ENCODE results near the gene USB1. TPM values are rescaled to one million over a fixed set of nuclear protein-coding genes. Genes with fewer than 3 reads are reported as not detected.

The USB1 gene
- total and polyA plus RNA-seq, 4 donors, result 8.9 to 40.7 (median 28.3) TPM

- H3K9ac ChIP-seq (ENCODE audit: low read depth in 1 of 2, low read length in 2 of 2), result no peak overlapping the region
- 76% methylated on average over 3 of the region's 3 CpGs for WGBS
- H3K27me3 ChIP-seq (ENCODE audit: control insufficient read depth in 4 of 4, insufficient read depth in 4 of 4, low read length in 3 of 4), result no peaks in the 10 kb centered on the region
- no peaks in the 10 kb centered on the region for H3K36me3 ChIP-seq (ENCODE audit: control insufficient read depth in 4 of 4, insufficient read depth in 3 of 4, low read depth in 1 of 4, low read length in 3 of 4)
- no peaks in the 10 kb centered on the region for H3K4me1 ChIP-seq (ENCODE audit: control insufficient read depth in 4 of 4, insufficient read depth in 4 of 4, low read length in 3 of 4)
- H3K4me3 ChIP-seq (ENCODE audit: low read depth in 1 of 3, low read length in 3 of 3), result no peak overlapping the region
- TF ChIP-seq EGR1 (IDR thresholded peaks at IDR 0.05; ENCODE audit: low read depth in 2 of 2), result no peak
- TF ChIP-seq HNF4G (IDR thresholded peaks at IDR 0.05), result no peak
- no peaks in the 10 kb centered on the region for H3K9me3 ChIP-seq (ENCODE audit: control insufficient read depth in 4 of 4, low read length in 3 of 4)
- no peak overlapping the region for H3K27ac ChIP-seq (ENCODE audit: low read depth in 1 of 2, low read length in 2 of 2)
- no peak for DNase-seq (ENCODE audit: low spot score)
Measured at GRCh38 chr16:58057784-58058183, 56.6 kb downstream of the USB1 start.

DNA sequence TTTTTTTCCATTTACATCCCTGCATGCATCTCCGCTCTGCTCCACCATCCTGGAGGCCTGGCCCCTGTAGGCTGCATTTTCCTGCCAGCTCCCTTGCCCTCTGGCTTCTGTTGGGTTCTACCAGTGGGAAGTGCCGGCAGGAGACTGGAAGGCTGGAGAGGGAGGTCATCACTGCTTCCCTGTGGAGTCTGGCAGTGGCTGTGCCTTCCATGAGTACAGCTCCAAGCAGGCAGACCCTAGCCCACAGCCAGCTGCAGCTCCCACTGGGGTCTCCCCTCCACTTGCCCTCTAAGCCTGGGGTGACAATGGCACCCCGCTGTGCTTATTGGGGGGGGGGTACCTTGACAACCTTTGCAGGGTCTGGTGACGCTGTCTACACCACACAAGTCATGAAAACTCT is 61.6 kb downstream of the USB1 start:
- no peaks in the 10 kb centered on the region for H3K4me1 ChIP-seq (ENCODE audit: control insufficient read depth in 4 of 4, insufficient read depth in 4 of 4, low read length in 3 of 4)
- H3K9me3 ChIP-seq (ENCODE audit: control insufficient read depth in 4 of 4, low read length in 3 of 4), result no peaks in the 10 kb centered on the region
- H3K4me3 ChIP-seq (ENCODE audit: low read depth in 1 of 3, low read length in 3 of 3), result no peak overlapping the region
- 86% methylated on average over 4 of the region's 4 CpGs for WGBS
- no peak overlapping the region for H3K9ac ChIP-seq (ENCODE audit: low read depth in 1 of 2, low read length in 2 of 2)
- no peaks in the 10 kb centered on the region for H3K36me3 ChIP-seq (ENCODE audit: control insufficient read depth in 4 of 4, insufficient read depth in 3 of 4, low read depth in 1 of 4, low read length in 3 of 4)
- H3K27ac ChIP-seq (ENCODE audit: low read depth in 1 of 2, low read length in 2 of 2), result no peak overlapping the region
- no peak for DNase-seq (ENCODE audit: low spot score)
- H3K27me3 ChIP-seq (ENCODE audit: control insufficient read depth in 4 of 4, insufficient read depth in 4 of 4, low read length in 3 of 4), result no peaks in the 10 kb centered on the region
- TF ChIP-seq, protein P1, sequence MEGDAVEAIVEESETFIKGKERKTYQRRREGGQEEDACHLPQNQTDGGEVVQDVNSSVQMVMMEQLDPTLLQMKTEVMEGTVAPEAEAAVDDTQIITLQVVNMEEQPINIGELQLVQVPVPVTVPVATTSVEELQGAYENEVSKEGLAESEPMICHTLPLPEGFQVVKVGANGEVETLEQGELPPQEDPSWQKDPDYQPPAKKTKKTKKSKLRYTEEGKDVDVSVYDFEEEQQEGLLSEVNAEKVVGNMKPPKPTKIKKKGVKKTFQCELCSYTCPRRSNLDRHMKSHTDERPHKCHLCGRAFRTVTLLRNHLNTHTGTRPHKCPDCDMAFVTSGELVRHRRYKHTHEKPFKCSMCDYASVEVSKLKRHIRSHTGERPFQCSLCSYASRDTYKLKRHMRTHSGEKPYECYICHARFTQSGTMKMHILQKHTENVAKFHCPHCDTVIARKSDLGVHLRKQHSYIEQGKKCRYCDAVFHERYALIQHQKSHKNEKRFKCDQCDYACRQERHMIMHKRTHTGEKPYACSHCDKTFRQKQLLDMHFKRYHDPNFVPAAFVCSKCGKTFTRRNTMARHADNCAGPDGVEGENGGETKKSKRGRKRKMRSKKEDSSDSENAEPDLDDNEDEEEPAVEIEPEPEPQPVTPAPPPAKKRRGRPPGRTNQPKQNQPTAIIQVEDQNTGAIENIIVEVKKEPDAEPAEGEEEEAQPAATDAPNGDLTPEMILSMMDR (IDR thresholded peaks at IDR 0.05; ENCODE audit: low read depth, low read length, missing input control), result no peak
- no peak for TF ChIP-seq TAF1 (conservative IDR thresholded peaks at IDR 0.05)
- TF ChIP-seq FOXA1 (IDR thresholded peaks at IDR 0.05), result no peak
- TF ChIP-seq, protein P2, sequence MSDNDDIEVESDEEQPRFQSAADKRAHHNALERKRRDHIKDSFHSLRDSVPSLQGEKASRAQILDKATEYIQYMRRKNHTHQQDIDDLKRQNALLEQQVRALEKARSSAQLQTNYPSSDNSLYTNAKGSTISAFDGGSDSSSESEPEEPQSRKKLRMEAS (IDR thresholded peaks at IDR 0.05), result no peak
- no peak for TF ChIP-seq HNF4A (conservative IDR thresholded peaks at IDR 0.05)
- TF ChIP-seq SP1 (IDR thresholded peaks at IDR 0.05), result no peak
- no peak for TF ChIP-seq JUND (IDR thresholded peaks at IDR 0.05)

- no peak overlapping the region for H3K27ac ChIP-seq (ENCODE audit: low read depth in 1 of 2, low read length in 2 of 2)
Measured at GRCh38 chr16:58063377-58064076, 62.3 kb downstream of the USB1 start.

More at GRCh38 chr16:58063377-58064076, 62.3 kb downstream of the USB1 start:
- Histone ChIP-seq H3K36me3 (ENCODE audit: control insufficient read depth in 4 of 4, insufficient read depth in 3 of 4, low read depth in 1 of 4, low read length in 3 of 4) (no peaks in the 10 kb centered on the region), H3K27me3 (ENCODE audit: control insufficient read depth in 4 of 4, insufficient read depth in 4 of 4, low read length in 3 of 4) (no peaks in the 10 kb centered on the region), H3K4me3 (ENCODE audit: low read depth in 1 of 3, low read length in 3 of 3) (no peak overlapping the region), H3K4me1 (ENCODE audit: control insufficient read depth in 4 of 4, insufficient read depth in 4 of 4, low read length in 3 of 4) (no peaks in the 10 kb centered on the region), H3K9ac (ENCODE audit: low read depth in 1 of 2, low read length in 2 of 2) (no peak overlapping the region), H3K9me3 (ENCODE audit: control insufficient read depth in 4 of 4, low read length in 3 of 4) (no peaks in the 10 kb centered on the region)
- TF ChIP-seq, protein P1 (IDR thresholded peaks at IDR 0.05; ENCODE audit: low read depth, low read length, missing input control), result no peak
- peak; percentile 33 for TF ChIP-seq NR2F2 (IDR thresholded peaks at IDR 0.05)
- TF ChIP-seq SP1 (IDR thresholded peaks at IDR 0.05), result peak; percentile 17
- no peak for DNase-seq (ENCODE audit: low spot score)
- WGBS, result 71% methylated on average over 8 of the region's 8 CpGs

Measured in liver (tissue), 9 donors.